B cell (primary cell): ENCODE data around the gene CRB1.

Source experiments
- EZH2 ChIP-seq: IDR thresholded peaks from 2 replicates; pipeline ENCODE4 v1.6.1; 2012; ENCODE audit warnings: borderline replicate concordance, low read depth, mild to moderate bottlenecking, moderate library complexity, low read length; ENCODE audit not compliant: insufficient read depth, poor library complexity, severe bottlenecking
- TF ChIP-seq, protein P1 (sequence below): fragments of 200-600 bp; IDR thresholded peaks from one replicate; pipeline ENCODE4 v1.8.0; 2022; ENCODE audit warnings: antibody characterized with exemption, mild to moderate bottlenecking

DNA sequence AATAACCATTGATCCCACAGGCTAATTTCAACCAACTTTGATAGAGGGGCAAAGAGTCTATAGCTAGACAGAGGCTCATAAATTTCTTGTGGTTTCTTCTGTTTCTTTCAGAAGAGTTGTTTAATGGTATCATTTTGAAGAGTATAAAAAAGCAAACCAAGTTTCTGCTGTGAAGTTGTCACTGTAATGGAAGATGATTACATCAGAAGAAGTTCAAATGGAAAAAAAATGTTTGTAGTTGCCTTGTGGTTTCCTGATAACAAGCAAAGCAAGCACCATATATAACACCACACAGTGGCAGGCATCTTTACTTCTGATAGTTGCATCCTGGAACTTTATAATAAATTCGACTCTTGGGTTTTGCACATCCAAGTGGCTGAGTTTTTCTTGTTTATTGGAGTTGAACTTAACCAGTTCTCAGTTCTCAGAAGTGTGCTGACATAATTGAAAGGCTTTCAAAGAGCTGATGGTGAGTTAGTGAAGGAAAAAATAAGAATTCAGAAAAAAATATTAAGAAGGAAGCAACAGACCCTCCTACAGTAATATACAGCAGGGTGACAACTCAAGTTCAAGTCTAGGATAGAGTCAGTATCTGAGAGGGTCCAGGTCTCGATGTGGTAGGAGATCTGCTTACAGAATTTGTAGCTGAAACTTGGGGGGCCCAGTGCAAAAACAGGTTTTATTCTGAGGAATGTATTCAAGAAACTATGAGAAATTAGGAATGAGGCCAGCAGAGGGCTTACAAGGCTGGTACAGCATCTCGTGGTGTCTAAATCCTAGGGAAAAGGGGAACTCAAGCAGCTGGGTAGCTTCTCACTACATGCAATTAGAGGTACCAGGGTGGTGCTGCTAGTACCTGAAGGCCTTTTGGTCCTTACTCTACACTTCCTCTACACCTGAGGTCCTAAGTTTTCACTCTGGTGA, 123.5 kb downstream of the CRB1 start:
- TF ChIP-seq, protein P1, sequence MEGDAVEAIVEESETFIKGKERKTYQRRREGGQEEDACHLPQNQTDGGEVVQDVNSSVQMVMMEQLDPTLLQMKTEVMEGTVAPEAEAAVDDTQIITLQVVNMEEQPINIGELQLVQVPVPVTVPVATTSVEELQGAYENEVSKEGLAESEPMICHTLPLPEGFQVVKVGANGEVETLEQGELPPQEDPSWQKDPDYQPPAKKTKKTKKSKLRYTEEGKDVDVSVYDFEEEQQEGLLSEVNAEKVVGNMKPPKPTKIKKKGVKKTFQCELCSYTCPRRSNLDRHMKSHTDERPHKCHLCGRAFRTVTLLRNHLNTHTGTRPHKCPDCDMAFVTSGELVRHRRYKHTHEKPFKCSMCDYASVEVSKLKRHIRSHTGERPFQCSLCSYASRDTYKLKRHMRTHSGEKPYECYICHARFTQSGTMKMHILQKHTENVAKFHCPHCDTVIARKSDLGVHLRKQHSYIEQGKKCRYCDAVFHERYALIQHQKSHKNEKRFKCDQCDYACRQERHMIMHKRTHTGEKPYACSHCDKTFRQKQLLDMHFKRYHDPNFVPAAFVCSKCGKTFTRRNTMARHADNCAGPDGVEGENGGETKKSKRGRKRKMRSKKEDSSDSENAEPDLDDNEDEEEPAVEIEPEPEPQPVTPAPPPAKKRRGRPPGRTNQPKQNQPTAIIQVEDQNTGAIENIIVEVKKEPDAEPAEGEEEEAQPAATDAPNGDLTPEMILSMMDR = no peak
- no peak for TF ChIP-seq EZH2
